C4-2B (cell line): ENCODE data around the gene JAZF1.
"Not testable (repeated sequence)": the region's sequence is repeated elsewhere in the genome, so short reads cannot be mapped to it uniquely, and the experiment has no call there.

ENCODE experiments used
- H3K27ac ChIP-seq: fragments of 450-650 bp; 2 replicates; pipeline ENCODE4 v1.5.1; 2017
- CTCF ChIP-seq: fragments of 450-650 bp; conservative IDR thresholded peaks from 2 replicates; pipeline ENCODE4 v1.5.1; 2017; ENCODE audit warnings: mild to moderate bottlenecking
- ZFX ChIP-seq: fragments of 450-650 bp; IDR thresholded peaks from 2 replicates; pipeline ENCODE4 v1.6.1; 2017

The JAZF1 gene

GRCh38 chr7:28018020-28018419 is 162.6 kb downstream of the JAZF1 start:
- no peak overlapping the region for H3K27ac ChIP-seq
- TF ChIP-seq CTCF, result no peak
- TF ChIP-seq ZFX, result no peak

GRCh38 chr7:28017372-28017771 is 163.2 kb downstream of the JAZF1 start:
- no peak overlapping the region for H3K27ac ChIP-seq
- TF ChIP-seq ZFX (no peak), CTCF (no peak)

- no peak for TF ChIP-seq ZFX
- TF ChIP-seq CTCF, result no peak
- no peak overlapping the region for H3K27ac ChIP-seq
These were observed 164.3 kb downstream of the JAZF1 start for GRCh38 chr7:28016297-28016696.

- no peak for TF ChIP-seq ZFX
- TF ChIP-seq CTCF, result no peak
- H3K27ac ChIP-seq, result no peak overlapping the region
These were observed 165.4 kb downstream of the JAZF1 start for GRCh38 chr7:28015169-28015568.

- not testable (repeated sequence) for H3K27ac ChIP-seq
These were observed 166.3 kb downstream of the JAZF1 start for GRCh38 chr7:28014340-28014739.

- no peak overlapping the region for H3K27ac ChIP-seq
- TF ChIP-seq CTCF (no peak), ZFX (no peak)
These were observed 167.2 kb downstream of the JAZF1 start for GRCh38 chr7:28013441-28013840.

GRCh38 chr7:28013019-28013418 is 167.6 kb downstream of the JAZF1 start:
- H3K27ac ChIP-seq, result no peak overlapping the region
- TF ChIP-seq ZFX (no peak), CTCF (no peak)

GRCh38 chr7:28008911-28009310 is 171.7 kb downstream of the JAZF1 start:
- no peak overlapping the region for H3K27ac ChIP-seq
- TF ChIP-seq CTCF (no peak), ZFX (no peak)
